Renal cortex interstitium (tissue), 11 donors: ENCODE measurements around the gene CADPS2. TPM values are rescaled to one million over a fixed set of nuclear protein-coding genes. Genes with fewer than 3 reads are reported as not detected.

Source experiments
- DNase-seq, 11 donors: peaks; one replicate each; pipeline ENCODE4 v3.0.0-alpha.2; 2013; ENCODE audit warnings: low read depth in 9 of 11, low spot score in 4 of 11; ENCODE audit errors: extremely low read depth in 1 of 11
- polyA plus RNA-seq, 3 donors: library from polyadenylated mRNA; unstranded; fragments of 120-200 nt; gene quantifications; one replicate each; pipeline ENCODE4 v1.2.1, GENCODE V29; 2013; ENCODE audit not compliant: insufficient read length in 3 of 3

Gene CADPS2
- polyA plus RNA-seq, 3 donors, result 54.7 to 67.2 (median 63.4) TPM

DNA sequence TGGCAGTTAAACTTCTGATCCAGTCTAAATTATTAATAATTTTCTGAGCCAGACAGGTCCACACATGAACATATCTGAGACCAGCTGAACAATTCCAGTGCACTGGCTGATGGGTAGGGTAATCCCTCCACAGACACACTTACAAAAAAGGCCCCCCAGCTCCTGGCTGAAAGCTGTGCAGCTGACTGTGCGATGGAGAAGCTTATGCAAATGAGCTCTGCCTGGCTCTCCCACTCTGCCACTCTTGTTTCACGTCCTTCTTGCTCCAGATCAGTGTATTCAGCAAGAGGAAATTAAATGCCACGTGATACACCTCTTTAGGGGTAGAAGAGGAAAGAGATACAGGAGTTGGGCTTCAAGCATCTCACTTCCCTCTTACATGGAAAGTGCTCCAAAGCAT is 505.3 kb downstream of the CADPS2 start:
- no peak for DNase-seq

DNA sequence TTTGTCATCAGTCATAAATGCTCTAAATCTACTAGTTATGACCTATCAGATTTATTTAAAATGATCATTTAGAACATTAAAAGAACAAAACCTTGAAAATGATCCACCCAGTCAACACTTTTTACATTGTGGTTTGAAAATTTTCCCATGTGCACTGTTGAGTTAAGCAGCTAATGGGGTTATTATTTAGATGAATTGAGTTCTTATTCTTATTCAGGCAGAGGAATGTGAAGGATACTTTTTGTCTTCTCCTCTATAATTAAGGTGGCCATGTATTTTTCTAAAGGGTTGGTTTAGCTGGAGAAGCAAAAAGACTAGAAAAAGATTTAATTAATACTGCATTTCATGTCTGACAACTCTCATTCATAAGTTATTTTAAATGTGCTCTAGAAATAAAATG is 506.8 kb downstream of the CADPS2 start:
- DNase-seq, result no peak

DNA sequence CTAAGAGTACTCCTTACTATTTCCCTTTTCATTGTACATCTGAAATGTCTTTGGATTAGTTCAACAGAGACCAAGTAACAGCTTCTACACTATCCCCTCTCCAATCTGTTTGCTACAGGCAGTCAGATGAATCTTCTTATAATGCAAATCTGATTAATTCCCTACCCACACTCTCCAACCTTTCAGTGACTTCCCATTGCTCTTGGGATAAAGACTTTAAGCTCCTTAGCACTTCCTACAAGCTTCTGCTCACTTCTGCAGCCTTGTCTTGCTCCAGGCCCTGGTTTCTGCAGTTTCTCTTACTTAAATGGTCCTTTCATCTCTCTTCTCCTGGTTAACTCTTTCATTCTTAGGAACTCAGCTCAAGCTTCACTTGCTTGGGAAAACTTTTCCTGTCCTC is 516.5 kb downstream of the CADPS2 start:
- DNase-seq, result no peak

DNA sequence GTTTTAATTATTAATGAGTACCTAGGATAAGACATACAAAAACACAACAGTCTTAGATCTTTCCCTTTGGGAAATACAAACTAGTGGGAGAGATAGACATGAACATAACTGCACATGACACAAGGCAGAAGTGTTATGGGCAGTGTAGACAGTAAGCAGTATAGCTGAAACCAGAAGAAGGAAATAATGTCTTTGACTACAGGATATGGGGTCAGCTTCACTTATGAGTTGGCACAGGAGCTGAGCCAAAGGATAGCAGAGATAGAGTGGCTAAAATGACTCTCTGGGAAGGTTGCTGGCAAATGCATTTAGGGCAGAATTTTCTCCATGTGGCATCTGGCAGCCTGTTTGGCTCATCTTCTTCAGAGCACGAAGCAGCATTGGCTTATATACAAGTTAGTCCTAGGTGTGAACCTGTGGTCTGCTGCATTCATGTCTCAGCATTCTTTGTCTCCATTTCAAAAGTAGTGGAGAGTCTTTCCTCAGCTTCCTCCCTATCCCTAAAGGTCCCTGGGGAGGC is 521.4 kb downstream of the CADPS2 start:
- DNase-seq, result no peak

DNA sequence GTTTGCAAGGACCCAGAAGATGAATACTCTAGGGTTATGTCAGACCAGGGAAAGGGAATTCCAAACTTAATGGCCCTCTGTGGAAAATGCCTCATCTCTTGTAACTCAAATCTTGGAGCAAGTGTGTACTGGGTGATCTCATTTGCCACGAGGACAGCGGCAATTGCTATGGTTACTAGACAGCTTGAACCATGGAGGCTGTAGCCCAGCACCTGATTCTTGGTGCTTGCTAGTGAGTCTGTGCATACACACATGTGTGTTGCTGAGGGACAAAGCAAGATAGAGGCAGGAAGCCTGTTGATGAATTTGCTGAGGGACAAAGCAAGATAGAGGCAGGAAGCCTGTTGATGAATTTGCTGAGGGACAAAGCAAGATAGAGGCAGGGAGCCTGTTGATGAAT is 523.1 kb downstream of the CADPS2 start:
- no peak for DNase-seq

DNA sequence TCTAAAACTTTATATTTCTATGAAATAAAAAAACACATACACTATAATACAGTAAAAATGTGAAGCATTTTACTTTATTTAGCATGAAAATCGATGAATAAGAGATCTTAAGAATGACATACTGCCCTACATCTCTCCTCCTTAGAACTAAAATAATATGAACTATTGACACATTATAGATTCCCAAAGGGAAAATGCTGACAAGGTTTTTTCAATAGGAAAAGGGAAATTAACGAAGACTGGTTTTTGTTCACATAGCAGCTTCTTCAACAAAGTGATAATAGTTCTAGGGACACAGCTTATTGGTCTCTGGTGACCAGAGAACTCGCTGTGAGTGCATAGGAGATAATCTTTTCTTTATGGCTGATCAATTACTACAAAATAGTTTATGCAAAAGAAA is 523.8 kb downstream of the CADPS2 start:
- DNase-seq, result no peak

DNA sequence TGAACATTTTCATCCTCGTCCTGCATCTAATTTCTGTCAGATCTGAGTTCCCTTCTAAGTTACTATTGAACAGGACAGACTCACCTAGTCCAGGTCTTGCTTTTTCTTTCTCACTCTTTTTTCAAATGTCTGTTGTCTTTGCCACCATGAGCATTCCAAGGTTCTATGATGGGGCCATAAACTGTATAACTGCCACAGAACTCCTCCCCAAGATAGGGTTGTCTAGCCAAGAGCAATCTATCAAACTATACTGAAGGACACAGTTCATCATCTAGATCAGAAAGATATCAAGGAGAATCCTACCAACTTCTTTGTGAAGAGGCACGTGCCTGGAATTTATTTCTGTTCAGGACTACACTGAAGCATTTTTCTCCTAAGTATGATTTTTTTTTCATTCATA is 531.6 kb downstream of the CADPS2 start:
- no peak for DNase-seq

DNA sequence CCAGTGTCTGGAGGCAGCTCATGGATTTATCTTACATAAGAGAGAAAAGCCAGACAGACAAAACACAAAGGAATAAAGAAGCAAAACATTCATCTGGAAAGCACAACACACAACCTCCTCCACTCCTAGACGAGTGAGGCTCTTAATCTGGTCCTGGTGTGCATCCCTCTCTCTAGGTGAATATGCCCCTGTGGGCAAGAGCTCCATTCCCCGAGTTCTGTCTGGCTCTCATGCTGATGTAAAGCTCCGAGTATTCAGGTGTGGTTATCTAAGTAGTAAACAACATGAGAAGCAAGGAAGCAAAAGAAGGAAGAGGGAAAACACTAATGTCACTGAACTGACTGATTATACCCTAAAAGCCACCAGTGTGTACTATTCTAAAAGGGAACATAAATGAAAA is 533.8 kb downstream of the CADPS2 start:
- DNase-seq, result no peak

DNA sequence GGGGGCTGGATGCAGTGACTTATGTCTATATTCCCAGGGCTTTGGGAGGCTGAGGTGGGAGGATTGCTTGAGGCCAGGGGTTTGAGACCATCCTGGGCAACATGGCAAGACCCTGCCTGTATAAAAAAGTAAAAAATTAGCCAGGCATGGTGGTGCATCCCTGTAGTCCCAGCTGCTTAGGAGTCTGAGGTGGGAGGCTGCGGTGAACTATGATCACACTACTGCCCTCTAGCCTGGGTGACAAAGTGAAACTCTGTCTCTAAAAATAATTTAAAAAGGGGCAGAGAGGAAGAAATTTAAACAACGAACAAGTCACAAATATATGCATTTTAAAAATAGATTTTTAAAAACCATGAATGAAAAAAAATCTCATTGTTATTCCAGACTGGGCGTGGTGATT is 535.6 kb downstream of the CADPS2 start:
- DNase-seq, result no peak

DNA sequence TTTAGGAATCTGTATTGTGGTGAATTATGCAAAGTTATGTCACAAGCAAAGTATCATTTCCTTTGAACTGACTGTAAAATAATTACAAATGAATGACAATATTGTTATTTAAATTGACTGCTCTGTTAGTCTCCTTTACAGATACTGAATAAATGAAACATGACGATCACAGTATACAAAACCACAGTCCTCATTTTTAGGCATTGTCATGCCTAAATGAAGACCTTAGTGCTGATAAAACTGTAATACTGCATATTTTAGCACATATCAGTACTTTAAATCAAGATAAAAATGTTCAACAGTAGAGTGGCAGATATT is 542.0 kb downstream of the CADPS2 start:
- DNase-seq, result no peak

DNA sequence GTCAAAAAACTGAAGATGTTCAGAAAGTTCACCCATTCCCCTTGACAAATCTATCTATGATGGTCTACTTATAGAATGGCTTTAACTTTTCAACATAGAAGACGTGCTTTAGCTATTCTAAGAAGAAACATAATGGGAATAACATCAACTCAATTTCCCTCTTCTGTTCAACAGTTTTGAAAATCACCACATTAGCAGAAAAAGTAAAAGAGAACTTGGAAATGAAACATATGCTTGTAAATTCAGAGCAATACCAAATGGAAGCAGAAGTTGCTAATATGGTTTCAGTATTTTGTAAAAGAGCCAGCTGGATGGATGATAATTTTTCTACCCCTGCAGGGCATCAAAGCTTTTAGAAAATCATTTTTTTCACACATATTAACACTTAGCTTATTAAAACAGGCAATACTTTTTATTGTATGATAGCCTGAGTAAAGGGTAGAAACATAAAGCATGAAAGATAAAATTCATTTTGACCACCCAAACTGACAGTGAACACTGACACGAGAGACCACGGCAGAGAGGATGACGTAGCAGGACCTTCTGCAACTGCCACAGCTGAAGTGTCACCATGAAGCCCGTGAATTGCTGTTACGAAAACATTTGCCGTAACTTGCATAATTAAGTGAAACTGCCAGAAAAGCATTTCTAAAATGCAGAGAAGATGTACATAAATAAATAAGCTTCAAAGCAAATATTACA is 542.5 kb downstream of the CADPS2 start:
- no peak for DNase-seq

DNA sequence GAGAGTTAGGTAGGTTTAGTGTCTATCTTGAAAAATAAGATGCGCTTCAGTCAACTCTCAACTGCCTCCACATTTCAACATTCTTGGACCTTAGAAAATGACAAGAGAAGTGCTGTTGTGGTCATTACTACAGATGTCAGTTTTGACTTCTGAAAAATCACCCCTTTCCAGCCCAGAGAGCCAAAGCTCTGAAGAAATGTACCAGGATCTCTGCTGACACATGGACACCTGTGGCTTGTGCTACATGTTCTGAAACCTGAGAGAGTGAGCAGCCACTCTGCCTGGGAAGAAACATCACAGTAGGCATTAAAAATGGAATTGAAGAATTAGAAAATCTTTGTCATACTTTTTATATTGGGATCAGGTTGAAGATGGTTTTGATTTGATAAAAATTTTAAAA is 545.8 kb downstream of the CADPS2 start:
- no peak for DNase-seq

DNA sequence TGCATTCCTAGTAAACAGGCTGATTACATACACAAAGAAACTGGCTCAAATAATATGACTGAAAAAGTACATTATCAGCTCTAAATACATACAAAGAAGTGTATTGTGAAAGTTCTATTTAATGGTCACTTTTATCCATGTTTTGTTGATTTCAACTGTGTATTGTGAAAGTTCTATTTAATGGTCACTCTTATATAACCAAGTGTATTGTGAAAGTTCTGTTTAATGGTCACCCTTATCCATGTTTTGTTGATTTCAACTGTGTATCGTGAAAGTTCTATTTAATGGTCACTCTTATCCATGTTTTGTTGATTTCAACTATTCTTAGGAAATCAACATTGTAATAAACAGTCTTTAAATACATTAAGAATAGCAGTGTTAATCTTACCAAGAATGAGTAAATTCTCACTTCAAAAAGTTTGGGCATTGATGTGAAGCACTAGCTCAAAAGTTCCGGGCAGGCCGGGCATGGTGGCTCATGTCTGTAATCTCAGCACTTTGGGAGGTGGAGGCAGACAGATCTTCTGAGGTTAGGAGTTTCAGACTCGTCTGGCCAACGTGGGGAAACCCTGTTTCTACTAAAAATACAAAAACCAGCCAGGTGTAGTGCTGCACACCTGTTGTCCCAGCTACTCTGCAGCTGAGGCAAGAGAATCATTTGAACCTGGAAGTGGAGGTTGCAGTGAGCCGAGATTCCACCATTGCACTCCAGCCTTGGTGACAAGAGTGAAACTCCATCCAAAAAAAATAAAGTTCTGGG is 546.9 kb downstream of the CADPS2 start:
- DNase-seq, result no peak

DNA sequence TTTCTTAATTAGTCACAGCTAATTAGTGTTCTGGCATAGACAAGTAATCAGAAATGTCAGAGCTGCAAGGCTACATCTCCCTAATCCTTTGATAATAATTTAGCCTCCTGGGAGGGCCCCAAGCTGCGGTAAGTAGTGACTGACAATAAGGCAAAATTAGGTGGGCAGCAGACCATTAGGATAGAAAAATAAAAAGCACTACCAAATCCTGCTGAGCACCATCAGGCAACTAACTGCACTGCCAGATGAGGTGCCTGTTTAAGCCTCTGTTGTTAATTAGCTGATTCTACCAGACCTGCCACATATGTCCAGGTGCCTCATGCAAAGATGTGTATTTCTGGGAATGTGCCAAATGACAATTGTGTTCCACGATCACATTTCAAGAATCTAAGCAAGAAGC is 549.2 kb downstream of the CADPS2 start:
- no peak for DNase-seq

DNA sequence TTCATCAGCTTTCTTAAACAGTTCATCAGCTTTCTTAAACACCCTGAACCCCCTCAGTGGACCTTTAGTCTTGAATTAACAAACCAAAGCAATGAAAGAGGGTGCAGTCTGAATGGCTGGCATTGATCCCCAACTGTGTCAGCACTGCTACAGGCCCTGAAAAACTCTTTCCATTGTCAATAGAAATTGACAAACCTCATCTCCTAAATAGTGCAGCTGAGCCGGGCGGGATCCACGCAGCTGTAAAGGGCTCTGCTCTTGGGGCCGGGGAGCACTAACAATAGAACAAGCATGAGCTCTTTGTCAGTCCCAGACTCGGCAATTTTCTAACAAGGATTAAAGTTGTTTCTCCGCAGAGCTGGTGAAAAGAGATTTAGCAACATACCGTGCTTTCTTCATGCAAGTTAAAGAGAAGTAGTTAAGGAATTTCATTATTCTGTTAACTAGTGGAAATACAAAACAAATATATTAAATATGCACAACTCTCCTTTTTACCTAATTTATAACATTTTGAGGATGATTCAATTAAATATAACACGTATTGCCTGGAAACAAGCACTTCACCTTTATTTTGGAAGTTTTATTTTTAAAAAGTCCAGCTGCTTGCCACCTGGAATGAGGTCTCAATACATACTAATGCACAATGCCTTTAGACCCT is 557.0 kb downstream of the CADPS2 start:
- no peak for DNase-seq

DNA sequence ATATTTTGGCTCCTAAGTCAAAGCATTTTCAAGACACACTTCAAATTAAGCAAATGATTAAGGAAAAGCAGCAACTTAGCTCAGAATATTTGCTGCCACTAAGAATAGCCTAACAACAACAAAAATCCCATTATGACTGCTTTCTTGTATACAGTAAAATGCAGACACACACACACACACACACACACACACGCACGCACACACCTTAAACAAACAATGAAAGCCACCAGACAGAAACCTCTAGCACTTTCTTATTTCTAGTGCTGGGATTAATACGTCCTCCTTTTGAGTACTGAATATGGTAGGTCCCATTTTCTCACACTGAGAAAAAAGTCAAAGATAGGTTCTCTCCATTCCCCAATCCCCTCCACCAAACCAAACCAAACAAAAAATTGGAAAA is 558.3 kb downstream of the CADPS2 start:
- no peak for DNase-seq

DNA sequence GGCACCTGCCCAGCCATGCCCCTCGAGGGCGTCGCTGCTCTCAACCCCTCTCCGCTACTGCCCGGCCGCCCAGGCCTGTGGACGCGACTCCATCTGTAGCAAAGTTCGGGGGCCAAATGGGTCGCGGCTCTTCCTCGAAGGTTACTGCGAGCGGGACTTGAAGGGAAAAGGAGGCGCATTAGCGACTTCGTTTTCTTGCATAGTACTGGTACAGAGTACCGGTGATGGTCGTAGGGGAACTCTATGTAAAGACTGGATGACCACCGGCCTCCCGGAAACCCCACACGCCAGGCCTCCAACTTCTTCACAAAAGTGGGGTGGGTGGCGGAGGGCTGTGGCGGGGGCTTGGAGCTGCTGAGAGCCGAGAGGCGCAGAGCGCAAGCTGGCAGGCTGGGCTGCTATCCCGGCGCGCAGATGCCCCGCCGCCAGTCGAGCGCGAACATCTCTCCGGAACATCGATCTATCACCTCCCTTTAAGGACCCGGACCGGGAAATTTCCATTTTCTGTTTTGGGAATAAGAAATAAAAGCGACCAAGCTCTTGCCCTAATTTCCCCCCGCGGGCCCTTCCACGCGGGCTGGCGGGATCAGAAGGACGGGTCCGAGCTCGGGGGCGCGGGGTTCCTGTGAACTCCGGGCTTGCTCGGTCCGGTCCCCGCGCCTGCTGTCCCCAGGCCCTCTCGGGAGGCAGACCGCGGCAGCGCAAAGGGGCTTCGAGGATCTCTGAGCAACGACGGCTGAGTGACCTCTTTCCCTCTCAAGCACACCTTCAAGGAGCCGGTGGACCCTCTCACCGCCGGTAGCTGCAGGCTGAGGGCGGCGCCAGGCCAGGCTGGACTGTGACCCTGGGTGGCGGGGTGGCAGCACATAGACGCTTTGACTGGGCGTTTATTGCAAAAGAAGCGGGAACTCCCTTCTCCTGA is 569.5 kb downstream of the CADPS2 start:
- no peak for DNase-seq

DNA sequence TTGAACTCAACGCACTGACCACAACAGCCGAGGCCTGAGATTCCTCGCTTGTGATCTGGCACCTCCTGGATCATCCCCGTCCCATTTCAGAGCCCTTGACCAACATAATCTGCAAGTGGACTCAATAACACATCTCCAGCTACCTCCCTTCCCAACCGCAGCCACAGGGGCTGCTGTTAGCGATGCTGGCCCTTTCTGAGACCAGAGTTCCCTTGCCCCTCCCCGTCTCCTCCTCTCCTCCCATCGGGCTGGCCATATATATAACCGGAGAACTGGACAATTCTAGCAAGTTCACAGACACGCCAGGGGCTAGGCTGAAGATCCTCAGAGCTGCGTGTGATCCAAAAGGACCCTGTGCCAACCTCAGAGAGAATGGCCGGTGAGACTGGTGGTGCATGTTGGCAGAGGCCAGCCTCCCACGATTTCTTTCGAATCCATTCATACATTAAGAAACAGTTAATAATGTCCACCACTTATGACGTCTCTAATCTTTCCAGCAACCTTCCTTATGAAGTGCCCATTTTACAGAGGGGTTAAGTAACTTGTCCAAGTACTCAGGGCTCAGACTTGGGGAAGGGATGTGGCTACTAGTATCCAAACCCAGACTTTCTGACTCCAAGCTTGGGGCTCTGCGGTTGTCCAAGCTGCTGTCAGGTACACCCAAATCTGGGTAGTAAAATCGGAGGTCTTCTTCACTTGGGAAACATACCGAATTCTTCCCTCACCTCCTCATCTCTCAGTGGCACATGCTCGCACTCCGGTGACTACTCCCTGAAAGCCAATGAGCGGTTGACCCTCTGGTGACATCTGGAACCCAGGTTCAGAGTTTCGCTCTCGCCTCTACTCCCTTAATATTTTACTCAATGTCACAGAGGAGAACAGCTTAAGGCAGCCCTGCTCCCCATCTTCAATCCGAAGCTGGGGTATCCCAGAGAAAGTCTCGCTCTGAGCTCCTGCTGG is 570.5 kb downstream of the CADPS2 start:
- DNase-seq, result no peak
